ENCODE data around the gene SLC9A9. TPM values are rescaled to one million over a fixed set of nuclear protein-coding genes. Genes with fewer than 3 reads are reported as not detected.
"Not testable (repeated sequence)": the region's sequence is repeated elsewhere in the genome, so short reads cannot be mapped to it uniquely, and the experiment has no call there.

The SLC9A9 gene
- total and polyA plus RNA-seq, 4 donors = 12.0 to 39.7 (median 19.1) TPM

GRCh38 chr3:143526011-143526545, 322.2 kb downstream of the SLC9A9 start:
- Histone ChIP-seq H3K27me3 (ENCODE audit: control insufficient read depth, insufficient read depth, low read length) (no peaks in the 10 kb centered on the region), H3K36me3 (ENCODE audit: control insufficient read depth, insufficient read depth, low read length) (no peaks in the 10 kb centered on the region), H3K27ac (ENCODE audit: low read depth, low read length) (no peak overlapping the region), H3K4me1 (ENCODE audit: control insufficient read depth, insufficient read depth, low read length) (no peaks in the 10 kb centered on the region), H3K9me3 (ENCODE audit: control insufficient read depth, insufficient read depth, low read length) (no peaks in the 10 kb centered on the region), H3K4me3 (ENCODE audit: low read depth, low read length) (no peak overlapping the region)
- WGBS (ENCODE audit: insufficient coverage) = no CpG with 5 or more reads among the region's 1 CpG
- no peak for DNase-seq (ENCODE audit: low read depth in 4 of 6, low spot score in 6 of 6)

- WGBS (ENCODE audit: insufficient coverage) = no CpG with 5 or more reads among the region's 2 CpGs
- no peak for DNase-seq (ENCODE audit: low read depth in 4 of 6, low spot score in 6 of 6)
- Histone ChIP-seq H3K4me1 (ENCODE audit: control insufficient read depth, insufficient read depth, low read length) (no peaks in the 10 kb centered on the region), H3K27ac (ENCODE audit: low read depth, low read length) (no peak overlapping the region), H3K27me3 (ENCODE audit: control insufficient read depth, insufficient read depth, low read length) (no peaks in the 10 kb centered on the region), H3K4me3 (ENCODE audit: low read depth, low read length) (no peak overlapping the region), H3K9me3 (ENCODE audit: control insufficient read depth, insufficient read depth, low read length) (no peaks in the 10 kb centered on the region), H3K36me3 (ENCODE audit: control insufficient read depth, insufficient read depth, low read length) (no peaks in the 10 kb centered on the region)
Observed at GRCh38 chr3:143525408-143525807, 322.9 kb downstream of the SLC9A9 start.

- Histone ChIP-seq H3K27me3 (ENCODE audit: control insufficient read depth, insufficient read depth, low read length) (no peaks in the 10 kb centered on the region), H3K4me1 (ENCODE audit: control insufficient read depth, insufficient read depth, low read length) (no peaks in the 10 kb centered on the region), H3K4me3 (ENCODE audit: low read depth, low read length) (no peak overlapping the region), H3K9me3 (ENCODE audit: control insufficient read depth, insufficient read depth, low read length) (no peaks in the 10 kb centered on the region), H3K36me3 (ENCODE audit: control insufficient read depth, insufficient read depth, low read length) (no peaks in the 10 kb centered on the region), H3K27ac (ENCODE audit: low read depth, low read length) (no peak overlapping the region)
- WGBS (ENCODE audit: insufficient coverage) = no CpG with 5 or more reads among the region's 2 CpGs
- no peak for DNase-seq (ENCODE audit: low read depth in 4 of 6, low spot score in 6 of 6)
Observed at GRCh38 chr3:143521803-143522202, 326.5 kb downstream of the SLC9A9 start.

- not testable (repeated sequence) for H3K9me3 ChIP-seq (ENCODE audit: control insufficient read depth, insufficient read depth, low read length); H3K36me3 ChIP-seq (ENCODE audit: control insufficient read depth, insufficient read depth, low read length); H3K4me3 ChIP-seq (ENCODE audit: low read depth, low read length); DNase-seq (ENCODE audit: low read depth in 4 of 6, low spot score in 6 of 6); H3K4me1 ChIP-seq (ENCODE audit: control insufficient read depth, insufficient read depth, low read length); H3K27me3 ChIP-seq (ENCODE audit: control insufficient read depth, insufficient read depth, low read length); H3K27ac ChIP-seq (ENCODE audit: low read depth, low read length)
- 92% methylated on average over 8 of the region's 8 CpGs for WGBS (ENCODE audit: insufficient coverage)
Observed at GRCh38 chr3:143517131-143517530, 331.1 kb downstream of the SLC9A9 start.

- Histone ChIP-seq H3K27me3 (ENCODE audit: control insufficient read depth, insufficient read depth, low read length) (no peaks in the 10 kb centered on the region), H3K36me3 (ENCODE audit: control insufficient read depth, insufficient read depth, low read length) (no peaks in the 10 kb centered on the region), H3K4me1 (ENCODE audit: control insufficient read depth, insufficient read depth, low read length) (no peaks in the 10 kb centered on the region), H3K4me3 (ENCODE audit: low read depth, low read length) (no peak overlapping the region), H3K27ac (ENCODE audit: low read depth, low read length) (no peak overlapping the region), H3K9me3 (ENCODE audit: control insufficient read depth, insufficient read depth, low read length) (no peaks in the 10 kb centered on the region)
- DNase-seq (ENCODE audit: low read depth in 4 of 6, low spot score in 6 of 6) = no peak
- no CpG with 5 or more reads among the region's 2 CpGs for WGBS (ENCODE audit: insufficient coverage)
Observed at GRCh38 chr3:143514874-143515273, 333.4 kb downstream of the SLC9A9 start.

- no peak for DNase-seq (ENCODE audit: low read depth in 4 of 6, low spot score in 6 of 6)
- Histone ChIP-seq H3K4me1 (ENCODE audit: control insufficient read depth, insufficient read depth, low read length) (no peaks in the 10 kb centered on the region), H3K27ac (ENCODE audit: low read depth, low read length) (no peak overlapping the region), H3K4me3 (ENCODE audit: low read depth, low read length) (no peak overlapping the region), H3K27me3 (ENCODE audit: control insufficient read depth, insufficient read depth, low read length) (no peaks in the 10 kb centered on the region), H3K36me3 (ENCODE audit: control insufficient read depth, insufficient read depth, low read length) (no peaks in the 10 kb centered on the region), H3K9me3 (ENCODE audit: control insufficient read depth, insufficient read depth, low read length) (no peaks in the 10 kb centered on the region)
- WGBS (ENCODE audit: insufficient coverage) = no CpG with 5 or more reads among the region's 1 CpG
Observed at GRCh38 chr3:143514109-143514508, 334.2 kb downstream of the SLC9A9 start.

- Histone ChIP-seq H3K36me3 (ENCODE audit: control insufficient read depth, insufficient read depth, low read length) (no peaks in the 10 kb centered on the region), H3K9me3 (ENCODE audit: control insufficient read depth, insufficient read depth, low read length) (no peaks in the 10 kb centered on the region), H3K4me3 (ENCODE audit: low read depth, low read length) (no peak overlapping the region), H3K27me3 (ENCODE audit: control insufficient read depth, insufficient read depth, low read length) (no peaks in the 10 kb centered on the region), H3K27ac (ENCODE audit: low read depth, low read length) (no peak overlapping the region), H3K4me1 (ENCODE audit: control insufficient read depth, insufficient read depth, low read length) (no peaks in the 10 kb centered on the region)
- no peak for DNase-seq (ENCODE audit: low read depth in 4 of 6, low spot score in 6 of 6)
- 96% methylated on average over 4 of the region's 5 CpGs for WGBS (ENCODE audit: insufficient coverage)
Observed at GRCh38 chr3:143511174-143511879, 336.9 kb downstream of the SLC9A9 start.

GRCh38 chr3:143510601-143511000, 337.7 kb downstream of the SLC9A9 start:
- Histone ChIP-seq H3K27me3 (ENCODE audit: control insufficient read depth, insufficient read depth, low read length) (no peaks in the 10 kb centered on the region), H3K4me3 (ENCODE audit: low read depth, low read length) (no peak overlapping the region), H3K36me3 (ENCODE audit: control insufficient read depth, insufficient read depth, low read length) (no peaks in the 10 kb centered on the region), H3K9me3 (ENCODE audit: control insufficient read depth, insufficient read depth, low read length) (no peaks in the 10 kb centered on the region), H3K27ac (ENCODE audit: low read depth, low read length) (no peak overlapping the region), H3K4me1 (ENCODE audit: control insufficient read depth, insufficient read depth, low read length) (no peaks in the 10 kb centered on the region)
- WGBS (ENCODE audit: insufficient coverage) = no CpG with 5 or more reads among the region's 1 CpG
- no peak for DNase-seq (ENCODE audit: low read depth in 4 of 6, low spot score in 6 of 6)

- no CpG with 5 or more reads among the region's 3 CpGs for WGBS (ENCODE audit: insufficient coverage)
- Histone ChIP-seq H3K4me3 (ENCODE audit: low read depth, low read length) (no peak overlapping the region), H3K27ac (ENCODE audit: low read depth, low read length) (no peak overlapping the region), H3K9me3 (ENCODE audit: control insufficient read depth, insufficient read depth, low read length) (no peaks in the 10 kb centered on the region), H3K27me3 (ENCODE audit: control insufficient read depth, insufficient read depth, low read length) (no peaks in the 10 kb centered on the region), H3K36me3 (ENCODE audit: control insufficient read depth, insufficient read depth, low read length) (no peaks in the 10 kb centered on the region), H3K4me1 (ENCODE audit: control insufficient read depth, insufficient read depth, low read length) (no peaks in the 10 kb centered on the region)
- DNase-seq (ENCODE audit: low read depth in 4 of 6, low spot score in 6 of 6) = no peak
Observed at GRCh38 chr3:143507735-143508580, 340.3 kb downstream of the SLC9A9 start.
